Measurements from ENCODE around the gene DNAJB1. TPM values are rescaled to one million over a fixed set of nuclear protein-coding genes. Genes with fewer than 3 reads are reported as not detected.
A peak's percentile ranks its signal among the peaks of the same experiment; 100 is the strongest.

DNAJB1 gene
- total and polyA plus RNA-seq, 2 of the 13 experiments (the other 11 are each of a cell fraction or from before 2014, with no cell fraction given): 87.5 to 97.3 TPM

- TF ChIP-seq ZNF775 (CRISPR knock-in tag; IDR thresholded peaks at IDR 0.05; ENCODE audit: borderline replicate concordance) (no peak), ZNF18 (CRISPR knock-in tag; IDR thresholded peaks at IDR 0.05; ENCODE audit: insufficient replicate concordance) (no peak), NKX3-1 (CRISPR knock-in tag; IDR thresholded peaks at IDR 0.05) (peak; percentile 82), MYC (CRISPR knock-in tag; IDR thresholded peaks at IDR 0.05; ENCODE audit: borderline replicate concordance) (peak; percentile 31), MXI1 (IDR thresholded peaks at IDR 0.05; ENCODE audit: borderline replicate concordance, low read depth, low read length) (no peak; the same call in 2 of the 3 replicates), ZNF792 (CRISPR knock-in tag; IDR thresholded peaks at IDR 0.05) (no peak; the same call in 1 of the 2 replicates), ZNF501 (CRISPR knock-in tag; IDR thresholded peaks at IDR 0.05) (no peak), ISL2 (CRISPR knock-in tag; IDR thresholded peaks at IDR 0.05) (peak; percentile 61), ZBED4 (CRISPR knock-in tag; IDR thresholded peaks at IDR 0.05; ENCODE audit: borderline replicate concordance) (peak; percentile 38), ZNF574 (CRISPR knock-in tag; IDR thresholded peaks at IDR 0.05) (peak; percentile 59), RERE (CRISPR knock-in tag; IDR thresholded peaks at IDR 0.05; ENCODE audit: low read depth) (no peak), KLF9 (CRISPR knock-in tag; IDR thresholded peaks at IDR 0.05; ENCODE audit: low read depth) (no peak), ZNF235 (CRISPR knock-in tag; IDR thresholded peaks at IDR 0.05; ENCODE audit: borderline replicate concordance) (0 out of 2 replicates have a peak, but pooled peaks have one; percentile 66)
These were observed at the start of gene DNAJB1 (continued) for GRCh38 chr19:14517840-14518505.
